HT1080 (cell line): ENCODE data around the gene FUZ. TPM values are rescaled to one million over a fixed set of nuclear protein-coding genes. Genes with fewer than 3 reads are reported as not detected.

Experiments
- DNase-seq: peaks from one replicate; pipeline ENCODE4 v3.0.0-alpha.2; 2015; ENCODE audit warnings: low read depth
- polyA plus RNA-seq, 2 experiments: library from polyadenylated mRNA; depleted of rRNA; stranded (reverse); fragments of >200 nt; gene quantifications; 2 replicates each; pipeline ENCODE4 v1.2.3, GENCODE V29; 2015
- total RNA-seq: library from RNA; depleted of rRNA; stranded (reverse); fragments of >200 nt; shearing (Covaris generic); gene quantifications from 2 replicates; pipeline ENCODE4 v1.2.3, GENCODE V29; 2014; rRNA removed

The FUZ gene
- total RNA-seq = 69.5 and 72.2 TPM in 2 replicates
- 59.8 and 60.2 TPM in 2 replicates for polyA plus RNA-seq (2015; cell fraction: cytosol; rRNA removed)
- polyA plus RNA-seq (2015; cell fraction: nucleus; rRNA removed) = 55.8 and 60.6 TPM in 2 replicates

GRCh38 chr19:49812997-49813861 is at the start of gene FUZ:
FUZ (minus strand) TSS chr19:49813292; CDS start chr19:49813106, 186 bp downstream.
- DNase-seq = peak; percentile 98

GRCh38 chr19:49862391-49863253 is 49.5 kb upstream of the FUZ start:
- DNase-seq = no peak

- DNase-seq = no peak
Measured at GRCh38 chr19:49861541-49862378, 48.7 kb upstream of the FUZ start.

- no peak for DNase-seq
Measured at GRCh38 chr19:49861107-49861506, 48.0 kb upstream of the FUZ start.

GRCh38 chr19:49860336-49861102 is 47.4 kb upstream of the FUZ start:
- no peak for DNase-seq

- no peak for DNase-seq
Measured at GRCh38 chr19:49859682-49860335, 46.7 kb upstream of the FUZ start.

GRCh38 chr19:49858088-49858985 is 45.2 kb upstream of the FUZ start:
- no peak for DNase-seq

GRCh38 chr19:49857838-49858087 is 44.7 kb upstream of the FUZ start:
- no peak for DNase-seq

GRCh38 chr19:49857061-49857837 is 44.2 kb upstream of the FUZ start:
- no peak for DNase-seq

- no peak for DNase-seq
Measured at GRCh38 chr19:49856574-49857021, 43.5 kb upstream of the FUZ start.

- DNase-seq = no peak
Measured at GRCh38 chr19:49855676-49856573, 42.8 kb upstream of the FUZ start.

- no peak for DNase-seq
Measured at GRCh38 chr19:49855277-49855675, 42.2 kb upstream of the FUZ start.

GRCh38 chr19:49854378-49855263 is 41.5 kb upstream of the FUZ start:
- no peak for DNase-seq

GRCh38 chr19:49853852-49854377 is 40.8 kb upstream of the FUZ start:
- DNase-seq = no peak

GRCh38 chr19:49852631-49853126 is 39.6 kb upstream of the FUZ start:
- DNase-seq = no peak
